OCI-LY1 (cell line): Measurements from ENCODE around the gene NUP214.

Source experiments
- H2AFZ ChIP-seq: fragments of 200-600 bp; sonication (generic), shearing (Covaris generic); 2 replicates; pipeline ENCODE4 v1.6.0; 2014; ENCODE audit warnings: antibody characterized with exemption, mild to moderate bottlenecking, low read length
- H3F3A ChIP-seq: fragments of 200-600 bp; sonication (generic), shearing (Covaris generic); 2 replicates; pipeline ENCODE4 v1.6.0; 2014; ENCODE audit warnings: mild to moderate bottlenecking, antibody characterized with exemption, low read length, moderate library complexity; ENCODE audit not compliant: insufficient read depth
- H3K27ac ChIP-seq: fragments of 200-600 bp; sonication (generic); 2 replicates; pipeline ENCODE4 v1.5.1; 2014; ENCODE audit warnings: low read length, mixed run types, mild to moderate bottlenecking, low read depth; ENCODE audit not compliant: poor library complexity, severe bottlenecking
- H3K27me3 ChIP-seq: fragments of 200-600 bp; sonication (generic); 2 replicates; pipeline ENCODE4 v1.6.0; 2014; ENCODE audit warnings: antibody characterized with exemption, mild to moderate bottlenecking, low read length, moderate library complexity; ENCODE audit not compliant: insufficient read depth
- H3K36me3 ChIP-seq: fragments of 200-600 bp; sonication (generic); 2 replicates; pipeline ENCODE4 v1.6.1; 2014; ENCODE audit warnings: mild to moderate bottlenecking, antibody characterized with exemption, low read length, moderate library complexity, mixed read lengths; ENCODE audit not compliant: insufficient read depth
- H3K4me1 ChIP-seq: fragments of 200-600 bp; sonication (generic); 2 replicates; pipeline ENCODE4 v1.5.1; 2014; ENCODE audit warnings: mild to moderate bottlenecking, low read length, moderate library complexity; ENCODE audit not compliant: insufficient read depth, severe bottlenecking
- H3K4me2 ChIP-seq: fragments of 200-600 bp; sonication (generic), shearing (Covaris generic); 2 replicates; pipeline ENCODE4 v1.6.1; 2014; ENCODE audit warnings: low read length
- H3K4me3 ChIP-seq: fragments of 200-600 bp; sonication (generic); 2 replicates; pipeline ENCODE4 v1.5.1; 2014; ENCODE audit warnings: low read length, low read depth, mild to moderate bottlenecking, mixed read lengths; ENCODE audit not compliant: poor library complexity, severe bottlenecking
- H3K79me2 ChIP-seq: fragments of 200-600 bp; shearing (Covaris generic); 2 replicates; pipeline ENCODE4 v1.6.1; 2016; ENCODE audit warnings: mixed run types, low read length, mixed read lengths; ENCODE audit not compliant: insufficient read depth
- H3K9ac ChIP-seq: fragments of 200-600 bp; sonication (generic), shearing (Covaris generic); 2 replicates; pipeline ENCODE4 v1.6.1; 2014; ENCODE audit warnings: mild to moderate bottlenecking, low read length, mixed read lengths
- H3K9me2 ChIP-seq: fragments of 200-600 bp; sonication (generic), shearing (Covaris generic); 2 replicates; pipeline ENCODE4 v1.6.1; 2014; ENCODE audit warnings: low read depth, mild to moderate bottlenecking, low read length, mixed read lengths
- H3K9me3 ChIP-seq: fragments of 200-600 bp; shearing (Covaris generic); 2 replicates; pipeline ENCODE4 v1.6.1; 2014; ENCODE audit warnings: low read length, mixed read lengths
- H4K20me1 ChIP-seq: fragments of 200-600 bp; sonication (generic), shearing (Covaris generic); 2 replicates; pipeline ENCODE4 v1.6.0; 2016; ENCODE audit warnings: mild to moderate bottlenecking, low read length; ENCODE audit not compliant: insufficient read depth
- EZH2 ChIP-seq: fragments of 200-600 bp; sonication (generic), shearing (Covaris generic); IDR thresholded peaks from 2 replicates; pipeline ENCODE4 v1.8.0; 2017; ENCODE audit warnings: borderline replicate concordance, mixed run types, mild to moderate bottlenecking, antibody characterized with exemption, low read length, moderate library complexity, mixed read lengths
- TF ChIP-seq, protein P1 (sequence below): fragments of 200-600 bp; sonication (generic), shearing (Covaris generic); IDR thresholded peaks from 2 replicates; pipeline ENCODE4 v1.5.1; 2017; ENCODE audit warnings: mild to moderate bottlenecking, antibody characterized with exemption, low read length, moderate library complexity, mixed read lengths

Gene NUP214

DNA sequence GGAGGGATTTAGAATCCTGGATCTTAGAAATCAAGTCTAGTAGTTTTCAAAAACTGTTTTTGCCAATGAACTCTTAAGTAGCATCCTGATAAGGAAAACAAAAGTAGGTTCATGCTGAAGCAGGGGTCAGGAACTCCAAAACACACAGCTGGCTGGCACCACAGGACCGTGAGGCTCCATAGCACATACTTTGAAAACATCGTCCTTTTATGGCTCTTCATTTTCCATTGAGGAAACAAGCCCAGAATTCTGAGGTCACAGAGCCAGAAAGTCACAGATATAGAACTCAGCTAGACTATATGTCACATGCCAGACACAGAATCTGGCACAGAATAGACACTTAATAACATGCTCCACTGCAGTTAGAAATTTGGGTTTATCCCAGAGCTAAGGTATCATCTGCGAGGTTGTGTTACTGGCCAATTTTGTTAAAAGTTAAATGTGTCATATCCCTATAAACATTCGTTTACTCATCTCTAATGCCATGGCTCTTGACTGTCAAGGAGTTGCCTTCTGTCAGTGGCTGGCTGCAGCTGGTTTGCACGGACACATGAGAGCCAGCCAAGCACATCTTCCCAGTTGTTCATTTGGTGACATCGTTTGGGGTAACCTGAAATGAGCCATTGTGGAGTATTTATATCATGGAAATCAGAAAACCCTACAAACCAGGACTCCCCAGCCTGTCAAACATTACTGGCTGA lies 92.1 kb downstream of the NUP214 start:
- Histone ChIP-seq H3F3A (0 out of 2 replicates have a peak, but pooled peaks cover under 1% of the 10 kb centered on the region), H4K20me1 (no peaks in the 10 kb centered on the region), H3K9me3 (no peaks in the 10 kb centered on the region), H3K27ac (no peak overlapping the region), H3K79me2 (no peaks in the 10 kb centered on the region), H3K4me3 (no peak overlapping the region), H3K9ac (no peak overlapping the region), H2AFZ (no peak overlapping the region), H3K9me2 (no peaks in the 10 kb centered on the region), H3K4me1 (no peaks in the 10 kb centered on the region), H3K36me3 (peaks cover 5% of the 10 kb centered on the region), H3K27me3 (no peaks in the 10 kb centered on the region), H3K4me2 (no peak overlapping the region)
- no peak for TF ChIP-seq EZH2
- TF ChIP-seq, protein P1, sequence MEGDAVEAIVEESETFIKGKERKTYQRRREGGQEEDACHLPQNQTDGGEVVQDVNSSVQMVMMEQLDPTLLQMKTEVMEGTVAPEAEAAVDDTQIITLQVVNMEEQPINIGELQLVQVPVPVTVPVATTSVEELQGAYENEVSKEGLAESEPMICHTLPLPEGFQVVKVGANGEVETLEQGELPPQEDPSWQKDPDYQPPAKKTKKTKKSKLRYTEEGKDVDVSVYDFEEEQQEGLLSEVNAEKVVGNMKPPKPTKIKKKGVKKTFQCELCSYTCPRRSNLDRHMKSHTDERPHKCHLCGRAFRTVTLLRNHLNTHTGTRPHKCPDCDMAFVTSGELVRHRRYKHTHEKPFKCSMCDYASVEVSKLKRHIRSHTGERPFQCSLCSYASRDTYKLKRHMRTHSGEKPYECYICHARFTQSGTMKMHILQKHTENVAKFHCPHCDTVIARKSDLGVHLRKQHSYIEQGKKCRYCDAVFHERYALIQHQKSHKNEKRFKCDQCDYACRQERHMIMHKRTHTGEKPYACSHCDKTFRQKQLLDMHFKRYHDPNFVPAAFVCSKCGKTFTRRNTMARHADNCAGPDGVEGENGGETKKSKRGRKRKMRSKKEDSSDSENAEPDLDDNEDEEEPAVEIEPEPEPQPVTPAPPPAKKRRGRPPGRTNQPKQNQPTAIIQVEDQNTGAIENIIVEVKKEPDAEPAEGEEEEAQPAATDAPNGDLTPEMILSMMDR = no peak

DNA sequence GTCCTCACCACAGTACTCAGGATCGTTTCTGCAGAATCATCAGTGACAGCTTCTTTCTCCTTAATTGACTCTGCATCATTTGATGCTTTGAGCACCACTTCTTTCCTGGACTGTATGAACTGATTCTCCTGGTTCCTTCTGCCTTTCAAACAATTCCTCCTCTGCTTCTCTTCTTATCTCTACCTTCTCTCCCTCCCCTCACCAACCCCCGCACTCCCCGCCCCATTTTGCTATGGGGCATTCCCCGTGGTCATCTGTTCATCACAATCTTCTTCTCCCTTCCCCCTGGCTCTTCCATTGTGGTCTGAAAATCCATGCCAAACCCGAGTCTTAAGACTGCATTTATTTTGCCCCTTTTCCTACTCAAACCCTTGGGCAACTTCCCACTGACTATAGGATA lies 93.0 kb downstream of the NUP214 start:
- Histone ChIP-seq H3K27ac (no peak overlapping the region), H4K20me1 (no peaks in the 10 kb centered on the region), H3K4me2 (no peak overlapping the region), H3K9me3 (no peaks in the 10 kb centered on the region), H3F3A (0 out of 2 replicates have a peak, but pooled peaks cover 3% of the 10 kb centered on the region), H3K36me3 (peaks cover 5% of the 10 kb centered on the region), H2AFZ (no peak overlapping the region), H3K4me1 (no peaks in the 10 kb centered on the region), H3K9me2 (no peaks in the 10 kb centered on the region), H3K79me2 (no peaks in the 10 kb centered on the region), H3K27me3 (no peaks in the 10 kb centered on the region), H3K9ac (no peak overlapping the region), H3K4me3 (no peak overlapping the region)
- TF ChIP-seq EZH2 = no peak
- TF ChIP-seq, protein P1 = no peak

DNA sequence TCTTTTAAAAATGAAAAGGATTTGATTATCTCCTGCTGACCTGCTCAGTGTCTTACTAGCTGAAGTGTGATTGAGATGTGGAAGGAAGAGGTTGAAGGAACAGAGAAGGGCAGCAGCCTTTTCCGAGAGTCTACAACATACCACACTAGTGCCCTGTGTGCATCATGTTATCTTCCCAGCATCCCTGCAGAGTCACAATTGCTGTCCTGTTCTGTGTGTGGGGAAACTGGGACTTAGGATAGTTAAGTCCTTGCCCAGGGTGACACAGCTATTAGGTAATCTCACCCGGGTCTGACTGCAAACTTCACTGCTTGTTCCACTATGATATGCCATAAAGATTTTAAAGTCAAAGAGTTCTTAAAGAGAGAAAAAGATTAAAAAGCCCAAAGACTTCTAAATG lies 95.1 kb downstream of the NUP214 start:
- Histone ChIP-seq H3K4me1 (peaks cover 2% of the 10 kb centered on the region), H3K27me3 (no peaks in the 10 kb centered on the region), H3K4me3 (no peak overlapping the region)

More for the DNA sequence above, 95.1 kb downstream of the NUP214 start:
- no peak overlapping the region for H3K27ac ChIP-seq
- H3K79me2 ChIP-seq = no peaks in the 10 kb centered on the region
- H3K9ac ChIP-seq = no peak overlapping the region
- no peak overlapping the region for H3K4me2 ChIP-seq
- H3K36me3 ChIP-seq = peaks cover 5% of the 10 kb centered on the region
- H3K9me2 ChIP-seq = no peaks in the 10 kb centered on the region
- TF ChIP-seq, protein P1 = no peak
- TF ChIP-seq EZH2 = no peak
- H3F3A ChIP-seq = 0 out of 2 replicates have a peak, but pooled peaks cover 3% of the 10 kb centered on the region
- no peaks in the 10 kb centered on the region for H3K9me3 ChIP-seq
- H2AFZ ChIP-seq = no peak overlapping the region
- H4K20me1 ChIP-seq = no peaks in the 10 kb centered on the region
